Thymus (tissue), 11 donors: Measurements from ENCODE around the gene ASS1. TPM values are rescaled to one million over a fixed set of nuclear protein-coding genes. Genes with fewer than 3 reads are reported as not detected.
"Not testable (repeated sequence)": the region's sequence is repeated elsewhere in the genome, so short reads cannot be mapped to it uniquely, and the experiment has no call there.

Source experiments
- DNase-seq, 9 donors: peaks; one replicate each; pipeline ENCODE4 v3.0.0-alpha.2; 2013; ENCODE audit warnings: low spot score in 9 of 9, low read depth in 6 of 9, missing footprints in 1 of 9
- H3K27ac ChIP-seq, 2 donors: one replicate each; pipeline ENCODE4 v1.5.1; 2013; ENCODE audit warnings: control low read depth in 1 of 2, low read depth in 1 of 2, low read length in 1 of 2, mild to moderate bottlenecking in 1 of 2, moderate library complexity in 1 of 2
- H3K27me3 ChIP-seq, 2 donors: one replicate each; pipeline ENCODE4 v1.5.1; 2013; ENCODE audit warnings: low read length in 1 of 2; ENCODE audit not compliant: control insufficient read depth in 2 of 2, insufficient read depth in 1 of 2
- H3K36me3 ChIP-seq, 2 donors: one replicate each; pipeline ENCODE4 v1.5.1; 2013; ENCODE audit warnings: low read length in 1 of 2, mild to moderate bottlenecking in 1 of 2, moderate library complexity in 1 of 2; ENCODE audit not compliant: control insufficient read depth in 2 of 2, insufficient read depth in 2 of 2
- H3K4me1 ChIP-seq, 2 donors: one replicate each; pipeline ENCODE4 v1.5.1; 2013; ENCODE audit warnings: low read length in 2 of 2; ENCODE audit not compliant: control insufficient read depth in 2 of 2, insufficient read depth in 2 of 2
- H3K4me3 ChIP-seq, 2 donors: one replicate each; pipeline ENCODE4 v1.5.1; 2013; ENCODE audit warnings: low read length in 2 of 2, control low read depth in 1 of 2, mild to moderate bottlenecking in 1 of 2
- H3K9me3 ChIP-seq, 2 donors: one replicate each; pipeline ENCODE4 v1.5.1; 2013; ENCODE audit warnings: low read length in 1 of 2, mild to moderate bottlenecking in 1 of 2; ENCODE audit not compliant: control insufficient read depth in 2 of 2, insufficient read depth in 1 of 2
- WGBS: extraction: QIAGEN DNeasy Blood & Tissue Kit; methylation state at CpG from one replicate; pipeline ENCODE4 v1.1.7; 2013; 5-methylcytosine and 5-hydroxymethylcytosine counted together
- polyA plus RNA-seq: library from polyadenylated mRNA; stranded (reverse); fragments of 200-250 nt; gene quantifications from one replicate; pipeline ENCODE4 v1.2.3, GENCODE V29; 2013
- total RNA-seq: library from RNA; stranded (reverse); fragments of 120-200 nt; gene quantifications from one replicate; pipeline ENCODE4 v1.2.4, GENCODE V29; 2013
- donor health status: healthy.

ASS1 gene
- total and polyA plus RNA-seq, 2 donors: 9.1 to 30.4 TPM

- H3K27ac ChIP-seq: no peak overlapping the region
- H3K27me3 ChIP-seq: peaks cover 25 to 41% of the 10 kb centered on the region in 2 donors
- no peak for DNase-seq
- peaks cover 3 to 17% of the 10 kb centered on the region in 2 donors for H3K9me3 ChIP-seq
- H3K4me1 ChIP-seq: peaks cover 0 to 7% of the 10 kb centered on the region in 2 donors
- H3K4me3 ChIP-seq: no peak overlapping the region
- 98% methylated on average over 18 of the region's 18 CpGs for WGBS
- H3K36me3 ChIP-seq: no peaks in the 10 kb centered on the region
Observed at GRCh38 chr9:130430232-130430631, 14.5 kb upstream of the ASS1 start.

GRCh38 chr9:130430734-130431535 lies 13.8 kb upstream of the ASS1 start:
- DNase-seq: no peak
- H3K9me3 ChIP-seq: peaks cover 3 to 17% of the 10 kb centered on the region in 2 donors
- 97% methylated on average over 22 of the region's 22 CpGs for WGBS
- H3K36me3 ChIP-seq: no peaks in the 10 kb centered on the region
- H3K4me3 ChIP-seq: no peak overlapping the region
- H3K27ac ChIP-seq: no peak overlapping the region
- H3K4me1 ChIP-seq: peaks cover 0 to 4% of the 10 kb centered on the region in 2 donors
- H3K27me3 ChIP-seq: peaks cover 25 to 42% of the 10 kb centered on the region in 2 donors

- H3K4me1 ChIP-seq: peaks cover 0 to 3% of the 10 kb centered on the region in 2 donors
- WGBS: 82% methylated on average over 17 of the region's 17 CpGs
- peaks cover 25 to 48% of the 10 kb centered on the region in 2 donors for H3K27me3 ChIP-seq
- H3K27ac ChIP-seq: no peak overlapping the region
- DNase-seq: no peak
- no peak overlapping the region for H3K4me3 ChIP-seq
- peaks cover 3 to 17% of the 10 kb centered on the region in 2 donors for H3K9me3 ChIP-seq
- H3K36me3 ChIP-seq: no peaks in the 10 kb centered on the region
Observed at GRCh38 chr9:130431536-130432303, 13.0 kb upstream of the ASS1 start.

GRCh38 chr9:130432362-130432761 lies 12.4 kb upstream of the ASS1 start:
- Histone ChIP-seq H3K9me3 (peaks cover 3 to 17% of the 10 kb centered on the region in 2 donors), H3K27me3 (peaks cover 25 to 51% of the 10 kb centered on the region in 2 donors), H3K36me3 (no peaks in the 10 kb centered on the region), H3K27ac (no peak overlapping the region), H3K4me1 (peaks cover 0 to 3% of the 10 kb centered on the region in 2 donors), H3K4me3 (no peak overlapping the region)
- no peak for DNase-seq
- 42% methylated on average over 11 of the region's 11 CpGs for WGBS

GRCh38 chr9:130432796-130433167 lies 12.0 kb upstream of the ASS1 start:
- Histone ChIP-seq H3K27ac (no peak overlapping the region), H3K4me3 (no peak overlapping the region), H3K27me3 (peaks cover 25 to 53% of the 10 kb centered on the region in 2 donors), H3K36me3 (no peaks in the 10 kb centered on the region), H3K9me3 (peaks cover 3 to 17% of the 10 kb centered on the region in 2 donors), H3K4me1 (peaks cover 0 to 3% of the 10 kb centered on the region in 2 donors)
- WGBS: 57% methylated on average over 16 of the region's 16 CpGs
- no peak for DNase-seq

GRCh38 chr9:130433168-130433946 lies 11.4 kb upstream of the ASS1 start:
- Histone ChIP-seq H3K36me3 (no peaks in the 10 kb centered on the region), H3K27me3 (peaks cover 25 to 55% of the 10 kb centered on the region in 2 donors), H3K27ac (no peak overlapping the region), H3K4me3 (peak overlapping the region in 1 of 2 donors; percentile 2), H3K4me1 (peaks cover 0 to 3% of the 10 kb centered on the region in 2 donors), H3K9me3 (peaks cover 3 to 17% of the 10 kb centered on the region in 2 donors)
- WGBS: 9% methylated on average over 92 of the region's 92 CpGs
- DNase-seq: peak in 3 of 9 donors; percentile 29 to 37 (median 36)

- no peak overlapping the region for H3K4me3 ChIP-seq
- DNase-seq: no peak
- H3K36me3 ChIP-seq: no peaks in the 10 kb centered on the region
- H3K27ac ChIP-seq: no peak overlapping the region
- H3K4me1 ChIP-seq: peaks cover 0 to 3% of the 10 kb centered on the region in 2 donors
- 57% methylated on average over 9 of the region's 9 CpGs for WGBS
- peaks cover 25 to 55% of the 10 kb centered on the region in 2 donors for H3K27me3 ChIP-seq
- H3K9me3 ChIP-seq: peaks cover 3 to 17% of the 10 kb centered on the region in 2 donors
Observed at GRCh38 chr9:130433947-130434262, 10.9 kb upstream of the ASS1 start.

GRCh38 chr9:130434656-130435055 lies 10.1 kb upstream of the ASS1 start:
- not testable (repeated sequence) for H3K36me3 ChIP-seq, DNase-seq, H3K4me1 ChIP-seq, H3K27ac ChIP-seq, H3K4me3 ChIP-seq
- peaks cover 25 to 55% of the 10 kb centered on the region in 2 donors for H3K27me3 ChIP-seq
- H3K9me3 ChIP-seq: peaks cover 3 to 17% of the 10 kb centered on the region in 2 donors
- 96% methylated on average over 5 of the region's 5 CpGs for WGBS
